ENCODE results near the gene OTOG. TPM values are rescaled to one million over a fixed set of nuclear protein-coding genes. Genes with fewer than 3 reads are reported as not detected.

Gene OTOG
- total RNA-seq, 1 donor from 2014 or later: not detected

DNA sequence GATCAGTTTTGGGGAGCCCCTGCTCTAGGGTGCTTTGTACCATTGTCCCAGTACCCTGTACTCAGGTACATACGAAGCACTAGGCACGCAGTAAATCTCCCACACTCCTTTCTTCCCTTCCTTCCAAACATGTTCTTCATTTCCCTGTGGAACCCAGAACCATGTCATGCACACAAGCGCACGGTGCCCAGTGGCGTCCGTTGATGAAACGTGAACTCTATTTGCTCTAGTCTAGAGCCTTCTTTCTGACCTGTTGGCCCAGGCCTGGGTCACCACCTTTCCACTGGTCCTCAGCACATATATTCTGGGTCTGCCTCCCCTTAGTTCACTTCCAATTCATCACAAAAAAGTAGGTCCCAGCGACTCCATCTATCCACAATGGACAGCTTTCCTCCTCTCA, 9.8 kb upstream of the OTOG start:
- no peak overlapping the region for H3K4me3 ChIP-seq
- no peaks in the 10 kb centered on the region for H3K36me3 ChIP-seq
- no peaks in the 10 kb centered on the region for H3K4me1 ChIP-seq
- TF ChIP-seq POLR2A (IDR thresholded peaks at IDR 0.05): no peak
- TF ChIP-seq POLR2AphosphoS5 (IDR thresholded peaks at IDR 0.05; ENCODE audit: insufficient read depth in 1 of 2, low read depth in 1 of 2): no peak
- TF ChIP-seq, protein P1, sequence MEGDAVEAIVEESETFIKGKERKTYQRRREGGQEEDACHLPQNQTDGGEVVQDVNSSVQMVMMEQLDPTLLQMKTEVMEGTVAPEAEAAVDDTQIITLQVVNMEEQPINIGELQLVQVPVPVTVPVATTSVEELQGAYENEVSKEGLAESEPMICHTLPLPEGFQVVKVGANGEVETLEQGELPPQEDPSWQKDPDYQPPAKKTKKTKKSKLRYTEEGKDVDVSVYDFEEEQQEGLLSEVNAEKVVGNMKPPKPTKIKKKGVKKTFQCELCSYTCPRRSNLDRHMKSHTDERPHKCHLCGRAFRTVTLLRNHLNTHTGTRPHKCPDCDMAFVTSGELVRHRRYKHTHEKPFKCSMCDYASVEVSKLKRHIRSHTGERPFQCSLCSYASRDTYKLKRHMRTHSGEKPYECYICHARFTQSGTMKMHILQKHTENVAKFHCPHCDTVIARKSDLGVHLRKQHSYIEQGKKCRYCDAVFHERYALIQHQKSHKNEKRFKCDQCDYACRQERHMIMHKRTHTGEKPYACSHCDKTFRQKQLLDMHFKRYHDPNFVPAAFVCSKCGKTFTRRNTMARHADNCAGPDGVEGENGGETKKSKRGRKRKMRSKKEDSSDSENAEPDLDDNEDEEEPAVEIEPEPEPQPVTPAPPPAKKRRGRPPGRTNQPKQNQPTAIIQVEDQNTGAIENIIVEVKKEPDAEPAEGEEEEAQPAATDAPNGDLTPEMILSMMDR (IDR thresholded peaks at IDR 0.05): no peak
- no peak overlapping the region for H3K27ac ChIP-seq
- H3K9me3 ChIP-seq: no peaks in the 10 kb centered on the region
- no peaks in the 10 kb centered on the region for H3K27me3 ChIP-seq
- intact Hi-C loops (cut with DNase I): no loop called here
- no peak for DNase-seq (ENCODE audit: extremely low spot score in 2 of 2)

DNA sequence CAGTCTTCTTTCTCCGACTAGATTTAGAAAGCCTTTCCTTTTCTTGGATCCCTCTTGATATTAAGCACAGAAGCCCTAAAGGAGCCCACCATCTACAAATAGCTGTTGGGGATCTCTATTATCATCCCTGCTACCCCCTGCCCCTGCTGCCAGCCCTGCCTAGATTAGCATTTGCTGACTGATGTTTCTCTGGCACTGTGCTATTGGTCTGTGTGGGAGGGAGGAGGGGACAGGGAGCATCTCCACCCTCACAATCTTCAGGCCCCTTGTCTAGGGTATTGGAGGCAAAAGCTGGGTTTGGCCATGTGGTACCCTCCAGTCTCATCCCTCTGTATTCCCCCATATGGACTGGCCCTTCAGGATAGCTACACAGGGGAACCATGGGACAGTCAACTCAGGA, 9.0 kb upstream of the OTOG start:
- Histone ChIP-seq H3K4me3 (no peak overlapping the region), H3K9me3 (no peaks in the 10 kb centered on the region), H3K27me3 (no peaks in the 10 kb centered on the region), H3K27ac (no peak overlapping the region), H3K4me1 (no peaks in the 10 kb centered on the region), H3K36me3 (no peaks in the 10 kb centered on the region)
- intact Hi-C loops (cut with DNase I): no loop called here
- TF ChIP-seq, protein P1 (IDR thresholded peaks at IDR 0.05): no peak
- TF ChIP-seq POLR2A (IDR thresholded peaks at IDR 0.05) (no peak), POLR2AphosphoS5 (IDR thresholded peaks at IDR 0.05; ENCODE audit: insufficient read depth in 1 of 2, low read depth in 1 of 2) (no peak)
- DNase-seq (ENCODE audit: extremely low spot score in 2 of 2): no peak

DNA sequence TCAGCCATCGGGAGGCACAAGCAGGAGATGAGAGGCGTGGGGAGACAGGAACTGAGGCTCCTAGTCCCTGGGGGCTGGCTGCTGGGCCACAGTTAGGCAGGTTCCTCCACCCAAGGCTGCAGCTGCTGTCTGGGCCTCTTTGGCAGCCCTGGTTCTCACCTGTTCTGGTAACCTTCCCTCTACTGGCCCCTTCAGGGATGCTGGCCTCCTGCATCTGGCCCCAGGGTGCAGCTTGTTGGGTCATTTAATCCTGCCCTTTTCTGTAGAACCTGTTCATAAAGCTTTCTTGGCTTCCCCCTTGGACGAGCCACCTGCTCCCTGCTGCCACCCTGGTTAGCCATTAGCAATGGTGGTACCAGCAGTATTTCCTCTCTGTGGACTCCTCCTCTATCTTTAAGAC, 8.3 kb upstream of the OTOG start:
- H3K9me3 ChIP-seq: no peaks in the 10 kb centered on the region
- no peaks in the 10 kb centered on the region for H3K27me3 ChIP-seq
- TF ChIP-seq POLR2AphosphoS5 (IDR thresholded peaks at IDR 0.05; ENCODE audit: insufficient read depth in 1 of 2, low read depth in 1 of 2): no peak
- TF ChIP-seq, protein P1 (IDR thresholded peaks at IDR 0.05): no peak
- TF ChIP-seq POLR2A (IDR thresholded peaks at IDR 0.05): no peak
- no peak for DNase-seq (ENCODE audit: extremely low spot score in 2 of 2)
- no peak overlapping the region for H3K4me3 ChIP-seq
- intact Hi-C loops (cut with DNase I): no loop called here
- no peaks in the 10 kb centered on the region for H3K4me1 ChIP-seq
- H3K36me3 ChIP-seq: no peaks in the 10 kb centered on the region
- no peak overlapping the region for H3K27ac ChIP-seq

DNA sequence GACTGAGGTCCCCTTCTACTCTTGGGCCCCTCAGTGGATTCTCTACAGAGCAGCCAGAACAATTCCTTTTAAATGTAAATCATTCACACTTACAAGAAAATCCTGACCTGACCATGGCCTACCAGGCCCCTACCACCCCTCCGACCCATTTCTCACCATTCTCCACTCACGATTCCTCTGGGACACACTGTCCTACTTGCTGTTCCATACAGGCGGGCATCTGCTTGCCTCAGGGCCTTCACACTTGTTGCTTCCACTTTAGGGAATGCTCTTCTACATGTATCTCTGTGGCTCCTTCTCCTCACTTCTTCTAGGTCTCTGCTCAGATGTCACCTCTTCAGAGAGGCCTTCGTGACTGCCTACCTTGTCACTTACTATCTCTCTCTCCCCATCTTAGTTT, 6.3 kb upstream of the OTOG start:
- Histone ChIP-seq H3K4me1 (peaks cover 6% of the 10 kb centered on the region), H3K27ac (no peak overlapping the region), H3K27me3 (no peaks in the 10 kb centered on the region), H3K9me3 (no peaks in the 10 kb centered on the region), H3K4me3 (no peak overlapping the region), H3K36me3 (no peaks in the 10 kb centered on the region)
- DNase-seq (ENCODE audit: extremely low spot score in 2 of 2): no peak
- intact Hi-C loops (cut with DNase I): no loop called here
- TF ChIP-seq, protein P1 (IDR thresholded peaks at IDR 0.05): no peak
- TF ChIP-seq POLR2AphosphoS5 (IDR thresholded peaks at IDR 0.05; ENCODE audit: insufficient read depth in 1 of 2, low read depth in 1 of 2): no peak
- TF ChIP-seq POLR2A (IDR thresholded peaks at IDR 0.05): no peak

DNA sequence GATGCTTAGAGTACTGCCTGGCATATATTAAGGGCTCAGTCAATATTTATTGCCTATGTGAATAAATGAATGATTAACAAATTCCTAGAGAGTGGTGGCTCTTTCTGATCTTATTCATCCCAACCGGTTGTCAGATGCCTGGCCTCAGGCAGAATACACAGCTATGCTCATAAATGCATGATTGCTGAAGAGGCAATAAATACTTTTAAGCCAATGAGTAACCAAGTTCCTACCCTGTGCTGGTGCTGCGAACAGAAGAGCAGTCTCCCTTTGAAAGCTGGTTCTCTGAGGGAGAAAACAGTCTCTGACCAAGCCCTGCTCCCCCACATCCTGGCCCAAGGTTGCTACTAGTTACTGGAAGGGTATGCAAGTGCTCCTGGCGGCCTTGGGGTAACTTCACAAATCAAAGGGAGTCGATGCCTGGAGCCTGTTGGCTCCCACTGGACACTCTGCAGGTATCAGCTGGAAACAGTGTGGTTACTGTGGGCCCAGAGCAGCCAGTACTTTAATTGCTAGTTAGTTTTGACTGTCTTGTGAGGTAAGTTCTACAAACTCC, 5.7 kb upstream of the OTOG start:
- Histone ChIP-seq H3K27me3 (no peaks in the 10 kb centered on the region), H3K4me1 (peaks cover 6% of the 10 kb centered on the region), H3K4me3 (no peak overlapping the region), H3K27ac (no peak overlapping the region), H3K9me3 (no peaks in the 10 kb centered on the region), H3K36me3 (no peaks in the 10 kb centered on the region)
- intact Hi-C loops (cut with DNase I): no loop called here
- DNase-seq (ENCODE audit: extremely low spot score in 2 of 2): no peak
- TF ChIP-seq POLR2A (IDR thresholded peaks at IDR 0.05) (no peak), POLR2AphosphoS5 (IDR thresholded peaks at IDR 0.05; ENCODE audit: insufficient read depth in 1 of 2, low read depth in 1 of 2) (no peak)
- TF ChIP-seq, protein P1 (IDR thresholded peaks at IDR 0.05): no peak

All from vagina (tissue), 2 donors.